Measurements from ENCODE around the gene HS6ST2. TPM values are rescaled to one million over a fixed set of nuclear protein-coding genes. Genes with fewer than 3 reads are reported as not detected.
A peak's percentile ranks its signal among the peaks of the same experiment; 100 is the strongest.

HS6ST2 gene
- total and polyA plus RNA-seq, 3 donors from 2014 or later: 3.7 to 13.3 (median 7.6) TPM

- H3K9me3 ChIP-seq: no peaks in the 10 kb centered on the region
- no peaks in the 10 kb centered on the region for H3K36me3 ChIP-seq (ENCODE audit: low read depth, missing control alignments)
- H3K27me3 ChIP-seq: no peaks in the 10 kb centered on the region
- DNase-seq: no peak
- no peaks in the 10 kb centered on the region for H3K4me1 ChIP-seq
- no peak for TF ChIP-seq POLR2A (IDR thresholded peaks at IDR 0.05)
- TF ChIP-seq, protein P1, sequence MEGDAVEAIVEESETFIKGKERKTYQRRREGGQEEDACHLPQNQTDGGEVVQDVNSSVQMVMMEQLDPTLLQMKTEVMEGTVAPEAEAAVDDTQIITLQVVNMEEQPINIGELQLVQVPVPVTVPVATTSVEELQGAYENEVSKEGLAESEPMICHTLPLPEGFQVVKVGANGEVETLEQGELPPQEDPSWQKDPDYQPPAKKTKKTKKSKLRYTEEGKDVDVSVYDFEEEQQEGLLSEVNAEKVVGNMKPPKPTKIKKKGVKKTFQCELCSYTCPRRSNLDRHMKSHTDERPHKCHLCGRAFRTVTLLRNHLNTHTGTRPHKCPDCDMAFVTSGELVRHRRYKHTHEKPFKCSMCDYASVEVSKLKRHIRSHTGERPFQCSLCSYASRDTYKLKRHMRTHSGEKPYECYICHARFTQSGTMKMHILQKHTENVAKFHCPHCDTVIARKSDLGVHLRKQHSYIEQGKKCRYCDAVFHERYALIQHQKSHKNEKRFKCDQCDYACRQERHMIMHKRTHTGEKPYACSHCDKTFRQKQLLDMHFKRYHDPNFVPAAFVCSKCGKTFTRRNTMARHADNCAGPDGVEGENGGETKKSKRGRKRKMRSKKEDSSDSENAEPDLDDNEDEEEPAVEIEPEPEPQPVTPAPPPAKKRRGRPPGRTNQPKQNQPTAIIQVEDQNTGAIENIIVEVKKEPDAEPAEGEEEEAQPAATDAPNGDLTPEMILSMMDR (IDR thresholded peaks at IDR 0.05): no peak
- peak overlapping the region; percentile 51 to 64 for H3K4me3 ChIP-seq
- H3K27ac ChIP-seq: peak overlapping the region; percentile 50 to 56
- intact Hi-C loops (cut with DNase I; ENCODE audit: low total_unique reads): no loop called here
- WGBS, 2 donors: 0 to 1% methylated on average over 17 to 44 of the region's 87 CpGs
Observed at GRCh38 chrX:132957211-132958090, 978 bp downstream of the HS6ST2 start.

DNA sequence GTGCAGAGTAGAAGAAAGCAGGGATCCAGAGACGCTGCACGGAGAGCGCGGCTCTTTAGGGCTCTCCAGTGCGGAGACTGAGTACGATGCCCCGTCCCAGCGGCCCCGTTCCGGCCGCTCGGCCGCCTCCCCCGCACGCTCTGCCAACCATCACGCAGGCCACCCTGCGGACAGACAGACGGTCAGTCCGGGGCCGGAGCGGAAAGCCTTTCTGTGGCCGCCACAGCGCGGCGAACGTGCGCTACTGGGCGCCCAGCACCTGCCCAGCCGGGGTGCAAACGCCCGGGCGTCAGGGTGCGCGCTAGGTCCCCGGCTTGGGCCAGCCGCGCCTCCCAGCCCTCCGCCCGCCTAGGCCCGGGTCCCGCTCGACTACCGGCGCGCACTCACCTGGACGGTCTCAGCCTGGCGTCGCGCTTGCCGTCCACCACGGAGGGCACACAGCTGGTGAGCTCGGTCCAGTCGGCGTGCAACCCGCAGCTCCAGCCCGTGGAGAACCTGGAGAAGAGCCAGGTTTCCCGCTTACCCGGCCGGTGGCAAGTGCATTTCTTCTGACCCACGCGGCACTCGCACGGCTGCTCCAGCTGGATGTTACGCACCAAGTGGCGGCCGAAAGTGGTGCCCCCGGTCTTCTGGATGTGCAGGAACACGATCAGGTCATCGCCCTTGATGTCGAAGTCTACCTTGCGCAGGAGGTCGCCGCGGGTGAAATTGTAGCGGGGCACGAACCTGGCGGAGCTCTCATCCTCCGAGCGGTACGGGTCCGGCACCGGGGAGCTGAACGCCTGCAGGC lies 1.8 kb downstream of the HS6ST2 start:
- Histone ChIP-seq H3K4me1 (no peaks in the 10 kb centered on the region), H3K27me3 (no peaks in the 10 kb centered on the region), H3K36me3 (ENCODE audit: low read depth, missing control alignments) (no peaks in the 10 kb centered on the region), H3K27ac (peak overlapping the region in 1 of 2 donors; percentile 44), H3K4me3 (peak overlapping the region; percentile 51 to 64), H3K9me3 (no peaks in the 10 kb centered on the region)
- intact Hi-C loops (cut with DNase I; ENCODE audit: low total_unique reads): no loop called here
- WGBS, 2 donors: 6% methylated on average over 4 of the region's 83 CpGs; no CpG with 5 or more reads in 1 of the 2 donors
- no peak for DNase-seq
- TF ChIP-seq POLR2A (IDR thresholded peaks at IDR 0.05): no peak
- TF ChIP-seq, protein P1 (IDR thresholded peaks at IDR 0.05): no peak

- no peak for TF ChIP-seq POLR2A (IDR thresholded peaks at IDR 0.05)
- TF ChIP-seq, protein P1 (IDR thresholded peaks at IDR 0.05): no peak
- H3K9me3 ChIP-seq: no peaks in the 10 kb centered on the region
- no peaks in the 10 kb centered on the region for H3K36me3 ChIP-seq (ENCODE audit: low read depth, missing control alignments)
- intact Hi-C loops (cut with DNase I; ENCODE audit: low total_unique reads): no loop called here
- no peak overlapping the region for H3K27ac ChIP-seq
- no peaks in the 10 kb centered on the region for H3K4me1 ChIP-seq
- no peaks in the 10 kb centered on the region for H3K27me3 ChIP-seq
- no peak for DNase-seq
- 20% methylated on average over 2 to 11 of the region's 11 CpGs for WGBS, 2 donors
- H3K4me3 ChIP-seq: peak overlapping the region; percentile 51 to 64
Observed at GRCh38 chrX:132955690-132956089, 2.7 kb downstream of the HS6ST2 start.

- H3K36me3 ChIP-seq (ENCODE audit: low read depth, missing control alignments): no peaks in the 10 kb centered on the region
- intact Hi-C loops (cut with DNase I; ENCODE audit: low total_unique reads): no loop called here
- DNase-seq: no peak
- TF ChIP-seq, protein P1 (IDR thresholded peaks at IDR 0.05): no peak
- no peak for TF ChIP-seq POLR2A (IDR thresholded peaks at IDR 0.05)
- no peak overlapping the region for H3K27ac ChIP-seq
- H3K9me3 ChIP-seq: no peaks in the 10 kb centered on the region
- H3K27me3 ChIP-seq: no peaks in the 10 kb centered on the region
- H3K4me1 ChIP-seq: no peaks in the 10 kb centered on the region
- H3K4me3 ChIP-seq: no peak overlapping the region
- WGBS, 2 donors: 90 to 97% methylated on average over 3 of the region's 3 CpGs
Observed at GRCh38 chrX:132954323-132954722, 4.1 kb downstream of the HS6ST2 start.

All from testis (tissue), 3 donors.